ENCODE measurements around the gene COL25A1.

COL25A1 gene

DNA sequence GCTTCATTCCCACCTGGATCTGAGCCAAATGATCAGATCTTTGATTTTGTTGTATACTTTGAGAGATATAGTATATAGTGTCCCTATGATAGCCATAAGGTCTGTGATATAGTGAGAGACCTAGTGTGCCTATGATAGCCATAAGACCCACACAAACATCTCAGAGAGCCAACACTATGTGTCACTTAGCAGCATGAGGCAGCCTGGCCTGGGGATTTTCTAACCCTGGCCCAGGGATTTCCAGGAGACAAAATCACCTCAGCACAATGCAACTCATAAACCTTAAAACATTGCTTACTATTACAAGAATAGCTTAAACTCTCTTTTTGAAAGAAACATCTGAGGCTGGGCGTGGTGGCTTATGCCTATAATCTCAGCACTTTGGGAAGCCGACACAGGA is 23.2 kb upstream of the COL25A1 start:
- Histone ChIP-seq H3K9me3 (ENCODE audit: severe bottlenecking) (peaks cover 8% of the 10 kb centered on the region), H3K27me3 (ENCODE audit: insufficient read depth, low read depth, severe bottlenecking) (no peaks in the 10 kb centered on the region), H3K4me3 (ENCODE audit: low read depth, low read length) (no peak overlapping the region), H3K27ac (no peak overlapping the region), H3K36me3 (no peaks in the 10 kb centered on the region)
- TF ChIP-seq, protein P1, sequence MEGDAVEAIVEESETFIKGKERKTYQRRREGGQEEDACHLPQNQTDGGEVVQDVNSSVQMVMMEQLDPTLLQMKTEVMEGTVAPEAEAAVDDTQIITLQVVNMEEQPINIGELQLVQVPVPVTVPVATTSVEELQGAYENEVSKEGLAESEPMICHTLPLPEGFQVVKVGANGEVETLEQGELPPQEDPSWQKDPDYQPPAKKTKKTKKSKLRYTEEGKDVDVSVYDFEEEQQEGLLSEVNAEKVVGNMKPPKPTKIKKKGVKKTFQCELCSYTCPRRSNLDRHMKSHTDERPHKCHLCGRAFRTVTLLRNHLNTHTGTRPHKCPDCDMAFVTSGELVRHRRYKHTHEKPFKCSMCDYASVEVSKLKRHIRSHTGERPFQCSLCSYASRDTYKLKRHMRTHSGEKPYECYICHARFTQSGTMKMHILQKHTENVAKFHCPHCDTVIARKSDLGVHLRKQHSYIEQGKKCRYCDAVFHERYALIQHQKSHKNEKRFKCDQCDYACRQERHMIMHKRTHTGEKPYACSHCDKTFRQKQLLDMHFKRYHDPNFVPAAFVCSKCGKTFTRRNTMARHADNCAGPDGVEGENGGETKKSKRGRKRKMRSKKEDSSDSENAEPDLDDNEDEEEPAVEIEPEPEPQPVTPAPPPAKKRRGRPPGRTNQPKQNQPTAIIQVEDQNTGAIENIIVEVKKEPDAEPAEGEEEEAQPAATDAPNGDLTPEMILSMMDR (IDR thresholded peaks at IDR 0.05; ENCODE audit: low read depth, low read length), result no peak
- no peak for DNase-seq

DNA sequence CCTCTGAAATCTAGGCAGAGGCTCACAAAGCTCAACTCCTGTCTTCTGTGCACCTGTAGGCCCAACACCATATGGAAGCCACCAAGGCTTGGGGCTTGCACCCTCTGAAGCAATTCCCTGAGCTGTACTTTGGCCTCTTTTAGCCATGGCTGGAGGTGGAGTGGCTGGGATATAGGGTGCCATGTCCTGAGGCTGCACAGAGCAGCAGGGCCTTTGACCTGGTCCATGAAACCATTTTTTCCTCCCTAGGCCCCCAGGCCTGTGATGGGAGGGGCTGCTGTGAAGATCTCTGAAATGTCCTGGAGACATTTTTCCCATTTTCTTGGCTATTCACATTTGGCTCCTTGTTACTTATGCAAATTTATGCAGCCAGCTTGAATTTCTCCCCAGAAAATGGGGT is 20.9 kb upstream of the COL25A1 start:
- Histone ChIP-seq H3K27me3 (ENCODE audit: insufficient read depth, low read depth, severe bottlenecking) (no peaks in the 10 kb centered on the region), H3K27ac (no peak overlapping the region), H3K36me3 (no peaks in the 10 kb centered on the region), H3K4me3 (ENCODE audit: low read depth, low read length) (no peak overlapping the region), H3K9me3 (ENCODE audit: severe bottlenecking) (peaks cover 11% of the 10 kb centered on the region)
- DNase-seq, result no peak
- TF ChIP-seq, protein P1 (IDR thresholded peaks at IDR 0.05; ENCODE audit: low read depth, low read length), result no peak

DNA sequence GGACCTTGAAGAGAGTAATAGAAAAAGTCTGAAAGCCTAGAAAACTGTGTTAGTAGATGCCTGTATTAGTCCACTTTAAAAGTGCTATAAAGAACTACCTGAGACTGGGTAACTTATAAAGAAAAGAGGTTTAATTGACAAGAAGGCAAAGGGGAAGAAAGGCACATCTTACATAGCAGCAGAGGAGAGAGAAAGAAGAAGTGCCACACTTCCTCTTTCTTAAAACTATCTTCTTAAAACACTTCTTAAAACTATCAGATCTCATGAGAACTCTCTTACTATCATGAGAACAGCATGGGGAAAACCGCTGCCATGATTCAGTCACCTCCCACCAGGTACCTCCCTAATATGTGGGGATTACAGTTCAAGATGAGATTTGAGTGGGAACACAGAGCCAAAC is 18.8 kb upstream of the COL25A1 start:
- H3K9me3 ChIP-seq (ENCODE audit: severe bottlenecking), result peaks cover 11% of the 10 kb centered on the region
- DNase-seq, result no peak
- no peak overlapping the region for H3K4me3 ChIP-seq (ENCODE audit: low read depth, low read length)
- no peaks in the 10 kb centered on the region for H3K27me3 ChIP-seq (ENCODE audit: insufficient read depth, low read depth, severe bottlenecking)
- TF ChIP-seq, protein P1 (IDR thresholded peaks at IDR 0.05; ENCODE audit: low read depth, low read length), result no peak
- no peaks in the 10 kb centered on the region for H3K36me3 ChIP-seq
- no peak overlapping the region for H3K27ac ChIP-seq

DNA sequence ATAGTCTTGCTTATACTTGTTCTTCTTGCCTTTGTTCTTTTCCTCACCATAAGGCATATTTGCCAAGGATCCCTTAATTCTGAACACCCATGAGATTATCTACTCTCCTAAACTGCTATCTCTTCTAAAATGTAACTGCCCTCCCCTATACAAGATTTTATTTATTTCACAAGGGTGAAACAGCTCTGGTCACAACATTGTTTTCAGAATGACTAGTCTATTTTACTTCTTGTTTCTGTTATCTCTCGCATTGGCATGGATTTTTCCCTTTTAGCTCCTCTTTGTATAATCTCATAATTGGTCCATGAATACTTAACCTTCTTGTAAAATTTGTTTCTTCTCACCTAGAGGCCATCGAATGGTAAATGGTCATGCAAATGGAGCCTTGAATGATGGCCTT is 17.2 kb upstream of the COL25A1 start:
- Histone ChIP-seq H3K36me3 (no peaks in the 10 kb centered on the region), H3K27me3 (ENCODE audit: insufficient read depth, low read depth, severe bottlenecking) (no peaks in the 10 kb centered on the region), H3K9me3 (ENCODE audit: severe bottlenecking) (peaks cover 11% of the 10 kb centered on the region), H3K4me3 (ENCODE audit: low read depth, low read length) (no peak overlapping the region), H3K27ac (no peak overlapping the region)
- DNase-seq, result no peak
- TF ChIP-seq, protein P1 (IDR thresholded peaks at IDR 0.05; ENCODE audit: low read depth, low read length), result no peak

DNA sequence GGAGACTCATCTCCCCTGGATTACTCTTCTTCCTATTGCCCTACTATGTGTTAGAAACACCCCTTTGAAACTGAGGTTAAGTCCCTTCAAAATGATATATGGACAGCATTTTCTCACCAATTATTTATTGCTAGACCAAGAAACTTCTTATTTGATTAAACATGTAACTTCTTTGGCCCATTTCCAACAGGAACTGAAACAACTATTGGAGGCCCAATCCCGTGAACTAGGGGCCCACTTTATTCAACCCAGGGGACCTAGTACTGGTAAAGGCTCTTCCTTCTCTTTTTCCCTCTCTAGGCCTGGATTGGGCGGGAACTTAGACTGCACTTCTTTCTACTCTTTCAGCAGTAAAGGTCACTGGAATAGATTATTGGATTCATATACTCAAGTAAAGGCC is 16.7 kb upstream of the COL25A1 start:
- no peak overlapping the region for H3K4me3 ChIP-seq (ENCODE audit: low read depth, low read length)
- H3K36me3 ChIP-seq, result no peaks in the 10 kb centered on the region
- no peak for DNase-seq
- H3K27me3 ChIP-seq (ENCODE audit: insufficient read depth, low read depth, severe bottlenecking), result no peaks in the 10 kb centered on the region
- H3K27ac ChIP-seq, result no peak overlapping the region
- TF ChIP-seq, protein P1 (IDR thresholded peaks at IDR 0.05; ENCODE audit: low read depth, low read length), result no peak
- peaks cover 11% of the 10 kb centered on the region for H3K9me3 ChIP-seq (ENCODE audit: severe bottlenecking)

DNA sequence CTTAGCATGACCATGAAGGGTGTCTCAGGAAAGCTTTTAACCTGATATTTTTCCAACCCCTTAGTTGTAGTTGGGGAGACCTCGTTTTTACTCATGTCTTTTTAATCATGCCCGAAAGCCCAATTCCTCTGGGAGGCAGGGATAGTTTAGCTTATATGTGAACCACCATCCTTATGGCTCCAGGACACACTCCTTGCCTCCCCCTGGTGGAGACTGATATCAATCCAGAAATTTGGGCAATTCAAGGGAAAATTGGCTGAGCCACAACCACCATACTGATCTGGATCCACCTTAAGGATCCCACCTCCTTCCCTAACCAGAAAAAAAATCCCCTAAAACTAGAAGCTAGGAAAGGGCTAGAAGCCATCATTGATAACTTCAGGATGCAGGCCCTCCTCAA is 13.4 kb upstream of the COL25A1 start:
- H3K27ac ChIP-seq, result no peak overlapping the region
- H3K9me3 ChIP-seq (ENCODE audit: severe bottlenecking), result peaks cover 8% of the 10 kb centered on the region
- no peaks in the 10 kb centered on the region for H3K36me3 ChIP-seq
- no peak for DNase-seq
- no peaks in the 10 kb centered on the region for H3K27me3 ChIP-seq (ENCODE audit: insufficient read depth, low read depth, severe bottlenecking)
- TF ChIP-seq, protein P1 (IDR thresholded peaks at IDR 0.05; ENCODE audit: low read depth, low read length), result no peak
- no peak overlapping the region for H3K4me3 ChIP-seq (ENCODE audit: low read depth, low read length)

All from WERI-Rb-1 (cell line).